HG03045 (cell line): ENCODE results near the gene MAVS.

Experiments
- ATAC-seq: cut with Tn5 transposase; IDR thresholded peaks from one replicate; pipeline ENCODE4 v1.9.1; 2021; ENCODE audit warnings: mild to moderate bottlenecking, moderate library complexity; ENCODE audit not compliant: unreplicated experiment

Gene MAVS

GRCh38 chr20:3847429-3847940, 851 bp downstream of the MAVS start:
- no peak for ATAC-seq

- no peak for ATAC-seq
Measured at GRCh38 chr20:3848565-3848964, 1.9 kb downstream of the MAVS start.

GRCh38 chr20:3854462-3854871, 7.8 kb downstream of the MAVS start:
- ATAC-seq = no peak

- ATAC-seq = no peak
Measured at GRCh38 chr20:3857405-3857804, 10.8 kb downstream of the MAVS start.

GRCh38 chr20:3858689-3859088, 12.1 kb downstream of the MAVS start:
- no peak for ATAC-seq

GRCh38 chr20:3861191-3861590, 14.6 kb downstream of the MAVS start:
- no peak for ATAC-seq

- no peak for ATAC-seq
Measured at GRCh38 chr20:3862333-3862732, 15.7 kb downstream of the MAVS start.

- ATAC-seq = no peak
Measured at GRCh38 chr20:3863317-3863716, 16.7 kb downstream of the MAVS start.

- no peak for ATAC-seq
Measured at GRCh38 chr20:3864518-3864917, 17.9 kb downstream of the MAVS start.

GRCh38 chr20:3865152-3865886, 18.7 kb downstream of the MAVS start:
- no peak for ATAC-seq

- no peak for ATAC-seq
Measured at GRCh38 chr20:3865887-3866407, 19.3 kb downstream of the MAVS start.

GRCh38 chr20:3866464-3866863, 19.8 kb downstream of the MAVS start:
- no peak for ATAC-seq

- no peak for ATAC-seq
Measured at GRCh38 chr20:3867802-3868201, 21.2 kb downstream of the MAVS start.

GRCh38 chr20:3869839-3870634, 23.4 kb downstream of the MAVS start:
- no peak for ATAC-seq

- no peak for ATAC-seq
Measured at GRCh38 chr20:3871550-3872265, 25.1 kb downstream of the MAVS start.

GRCh38 chr20:3873507-3873906, 26.9 kb downstream of the MAVS start:
- no peak for ATAC-seq

- ATAC-seq = no peak
Measured at GRCh38 chr20:3874194-3874844, 27.7 kb downstream of the MAVS start.

GRCh38 chr20:3875378-3875974, 28.8 kb downstream of the MAVS start:
- no peak for ATAC-seq

GRCh38 chr20:3876000-3876399, 29.4 kb downstream of the MAVS start:
- ATAC-seq = no peak

GRCh38 chr20:3876676-3877075, 30.0 kb downstream of the MAVS start:
- no peak for ATAC-seq
